HG03354 (cell line): ENCODE measurements around the gene DAB2IP.
"Not testable (repeated sequence)": the region's sequence is repeated elsewhere in the genome, so short reads cannot be mapped to it uniquely, and the experiment has no call there.

Experiments used
- ATAC-seq: cut with Tn5 transposase; IDR thresholded peaks from one replicate; pipeline ENCODE4 v1.9.1; 2021; ENCODE audit warnings: mild to moderate bottlenecking; ENCODE audit not compliant: unreplicated experiment, poor library complexity, severe bottlenecking

Gene DAB2IP

DNA sequence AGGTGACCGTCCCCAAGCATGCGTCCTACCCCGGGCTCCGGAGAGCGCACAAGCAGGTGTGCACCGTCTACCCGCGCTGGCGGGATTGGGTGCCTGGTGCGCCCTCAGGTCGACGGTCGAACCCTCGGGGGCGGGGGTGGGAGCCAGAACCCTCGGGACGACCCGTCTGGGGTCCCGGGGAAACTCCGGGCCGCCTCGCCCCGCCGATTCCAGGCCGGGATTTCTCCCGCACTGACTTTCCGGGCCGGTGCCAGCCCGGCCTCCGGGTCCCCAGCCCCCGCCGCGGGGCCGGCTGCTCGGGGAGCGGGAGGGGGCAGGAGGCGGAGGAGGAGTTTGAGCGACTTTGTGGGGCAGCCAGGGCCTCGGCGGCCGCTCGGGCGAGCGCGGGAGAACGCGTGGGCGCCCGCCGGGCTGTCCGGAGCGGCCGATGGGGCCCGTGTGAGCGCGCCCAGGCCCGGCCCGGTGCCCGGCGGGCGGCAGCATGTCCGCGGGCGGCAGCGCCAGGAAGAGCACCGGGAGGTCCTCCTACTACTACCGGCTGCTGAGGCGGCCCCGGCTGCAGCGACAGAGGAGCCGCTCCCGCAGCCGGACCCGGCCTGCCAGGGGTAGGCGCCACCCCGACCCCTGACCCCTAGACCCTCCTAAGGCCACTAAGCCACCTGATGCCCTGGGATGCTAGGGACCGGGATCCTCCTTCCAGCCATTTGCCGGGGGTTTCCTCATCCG is at the start of gene DAB2IP:
Gene DAB2IP, plus strand, starts transcription at position 340 of the 726 bp plus-strand sequence. Its CDS starts 142 bp downstream, at position 482.
- no peak for ATAC-seq

- no peak for ATAC-seq
Measured at GRCh38 chr9:121603028-121603427, 48.4 kb upstream of the DAB2IP start.

DNA sequence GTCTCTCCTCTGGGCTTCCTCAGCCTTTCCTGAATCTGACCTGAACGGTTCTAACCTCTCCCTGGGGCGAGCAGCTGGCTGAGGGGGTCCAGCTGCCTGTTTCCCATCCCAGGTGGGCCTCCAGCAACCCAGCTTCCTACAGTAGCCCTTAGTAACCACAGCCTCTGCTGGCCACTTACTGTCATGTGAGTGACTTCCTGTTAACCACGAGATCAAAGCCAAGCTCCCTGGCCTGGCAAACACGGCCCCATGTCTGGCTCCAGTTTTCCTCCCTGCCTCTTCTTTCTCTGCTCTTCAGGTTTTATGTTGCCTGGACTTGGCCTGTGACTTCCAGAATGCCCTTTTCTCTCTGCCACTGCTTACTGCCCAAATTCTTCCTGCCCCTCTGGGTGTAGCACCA is 47.2 kb upstream of the DAB2IP start:
- no peak for ATAC-seq

DNA sequence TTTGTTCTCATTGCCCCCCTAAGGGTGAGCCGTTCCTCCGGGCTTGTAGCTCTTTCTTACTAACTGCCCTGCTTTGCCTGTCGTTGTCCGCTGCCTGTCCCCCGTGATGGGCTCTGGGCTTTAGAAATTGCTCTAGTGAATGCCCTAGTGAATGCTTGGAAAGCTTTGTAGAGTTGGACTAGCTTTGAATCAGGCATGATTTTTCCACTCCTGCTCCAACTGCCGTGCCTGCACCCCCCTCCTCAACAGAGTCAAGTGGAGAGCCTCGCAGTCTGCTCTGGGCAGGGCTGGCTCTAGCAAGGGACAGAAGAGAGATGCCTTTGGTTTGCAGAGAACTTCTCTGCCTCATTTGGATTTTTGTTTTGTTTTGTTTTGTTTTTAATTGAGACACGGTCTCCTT is 46.8 kb upstream of the DAB2IP start:
- ATAC-seq, result no peak

GRCh38 chr9:121607434-121608167 is 43.8 kb upstream of the DAB2IP start:
- ATAC-seq, result no peak

GRCh38 chr9:121608168-121608853 is 43.1 kb upstream of the DAB2IP start:
- ATAC-seq, result no peak

DNA sequence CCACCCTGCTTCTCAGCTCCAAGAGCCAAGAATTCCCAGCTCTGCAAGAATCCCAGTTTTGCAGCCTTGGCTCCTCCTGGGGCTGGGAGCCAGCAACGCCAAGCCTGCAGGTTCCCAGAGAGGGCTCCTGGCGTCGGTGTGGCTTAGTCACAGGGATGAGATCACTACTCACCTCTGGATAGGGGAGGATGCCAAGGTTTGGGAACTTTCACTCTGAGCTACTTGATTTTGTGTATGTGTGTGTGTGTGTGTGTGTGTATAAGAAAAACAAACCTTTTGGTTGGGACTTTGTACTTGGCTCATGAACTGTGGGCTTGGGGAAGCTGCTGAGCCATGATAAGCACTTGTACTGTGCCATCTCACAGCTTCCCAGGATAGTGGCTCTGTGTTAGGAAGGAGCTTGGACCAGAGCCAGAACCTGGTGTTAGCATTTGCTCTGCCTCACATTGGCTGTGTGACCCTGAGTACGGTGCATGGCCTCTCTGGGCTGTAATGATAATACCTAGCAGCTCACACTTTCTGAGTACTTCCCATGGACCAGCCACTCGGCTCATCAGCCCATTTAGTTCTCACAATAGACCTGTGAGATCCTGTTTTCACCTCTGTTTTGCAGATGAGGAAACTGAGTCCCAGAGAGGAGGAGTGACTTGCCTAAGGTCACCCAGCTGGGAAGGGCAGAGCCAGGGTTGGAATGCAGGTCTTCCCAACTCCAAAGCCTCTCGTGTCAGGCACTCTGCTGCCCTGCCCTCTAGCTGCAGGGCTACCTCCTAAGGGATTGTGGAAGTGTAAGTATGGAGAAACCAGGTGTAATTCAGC is 41.4 kb upstream of the DAB2IP start:
- ATAC-seq, result no peak

GRCh38 chr9:121610638-121610953 is 40.8 kb upstream of the DAB2IP start:
- ATAC-seq, result no peak

- no peak for ATAC-seq
Measured at GRCh38 chr9:121612511-121612998, 38.9 kb upstream of the DAB2IP start.

DNA sequence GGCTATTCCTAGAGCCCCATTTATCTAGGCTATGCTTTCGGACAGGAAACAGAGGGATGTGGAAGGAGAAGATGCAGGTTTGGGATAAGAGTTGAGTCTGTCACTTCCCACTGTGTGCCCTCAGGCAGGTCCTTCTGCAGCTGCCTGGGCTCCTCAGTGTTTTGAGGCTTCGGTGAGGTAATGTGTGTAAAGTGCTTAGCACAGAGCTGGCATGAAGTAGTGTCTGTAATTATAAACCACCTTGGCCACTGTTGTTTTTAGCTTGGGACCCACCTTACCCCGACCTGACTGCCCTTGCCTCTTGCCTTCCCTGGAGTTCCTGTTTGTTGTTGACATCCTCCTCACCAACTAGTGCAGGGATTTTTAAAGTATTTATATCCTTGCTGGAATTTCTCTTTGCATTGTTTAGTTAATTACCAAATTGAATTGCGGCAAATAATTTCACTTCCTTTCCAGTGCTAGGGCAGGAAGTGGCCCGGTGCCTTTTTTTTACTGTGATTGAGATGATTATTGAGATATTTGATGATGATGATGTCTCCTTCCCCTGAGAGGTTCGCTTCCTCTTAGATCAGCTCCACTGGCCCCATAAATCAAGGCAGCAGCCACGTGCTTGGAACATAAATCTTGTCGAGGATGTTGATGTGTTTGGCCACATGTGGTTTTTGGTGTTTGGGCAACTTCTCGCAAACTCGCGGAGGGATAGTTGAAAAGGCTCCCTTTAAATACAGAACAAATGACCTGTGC is 38.3 kb upstream of the DAB2IP start:
- ATAC-seq, result no peak

DNA sequence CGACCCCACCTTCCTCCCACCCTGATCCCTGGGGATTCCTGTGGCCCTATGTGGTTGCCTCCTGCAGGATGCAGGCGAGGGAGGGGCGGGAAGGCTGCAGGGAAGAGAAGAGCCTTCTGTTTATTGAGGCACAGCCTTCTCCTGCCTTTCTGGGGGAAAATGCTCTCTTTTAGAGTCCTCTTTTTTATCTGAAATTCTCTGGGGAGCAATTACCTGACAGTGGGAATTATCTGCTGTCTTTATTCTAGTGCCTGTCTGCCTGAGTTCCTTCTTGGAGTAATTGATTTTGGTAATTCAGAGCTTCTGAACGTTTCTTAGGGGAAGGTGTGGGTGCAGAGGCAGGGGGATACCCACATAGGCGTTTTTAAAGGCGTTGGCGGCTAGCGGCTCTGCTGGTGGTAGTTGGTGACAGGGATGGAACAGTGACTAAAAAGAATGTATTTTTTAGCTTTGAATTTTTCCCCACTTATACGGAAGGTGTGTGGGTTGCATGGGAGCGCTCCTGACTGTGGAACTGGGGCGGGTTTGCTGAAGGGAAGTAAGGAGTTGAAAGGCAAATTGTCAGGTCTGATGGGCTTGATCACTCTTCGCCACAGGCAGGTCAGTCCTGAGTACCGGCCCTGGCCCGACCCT is 35.2 kb upstream of the DAB2IP start:
- ATAC-seq, result no peak

- ATAC-seq, result no peak
Measured at GRCh38 chr9:121618504-121618903, 32.9 kb upstream of the DAB2IP start.

DNA sequence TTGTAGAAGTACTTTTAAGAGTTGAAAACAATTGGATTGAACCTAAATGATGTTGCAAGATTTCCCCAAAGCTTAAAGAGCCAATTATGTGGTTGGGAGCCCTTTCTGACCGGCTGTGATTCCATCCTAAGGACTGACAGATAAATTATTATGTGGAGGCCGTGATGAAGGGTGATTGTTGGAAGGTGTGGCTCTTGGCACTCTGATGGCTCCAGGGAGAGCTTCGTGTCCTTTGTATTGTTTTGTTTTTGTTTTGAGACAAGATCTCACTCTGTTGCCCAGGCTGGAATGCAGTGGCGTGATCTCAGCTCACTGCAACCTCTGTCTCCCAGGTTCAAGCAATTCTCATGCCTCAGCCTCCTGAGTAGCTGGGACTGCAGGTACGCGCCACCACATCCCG is 32.5 kb upstream of the DAB2IP start:
- not testable (repeated sequence) for ATAC-seq

DNA sequence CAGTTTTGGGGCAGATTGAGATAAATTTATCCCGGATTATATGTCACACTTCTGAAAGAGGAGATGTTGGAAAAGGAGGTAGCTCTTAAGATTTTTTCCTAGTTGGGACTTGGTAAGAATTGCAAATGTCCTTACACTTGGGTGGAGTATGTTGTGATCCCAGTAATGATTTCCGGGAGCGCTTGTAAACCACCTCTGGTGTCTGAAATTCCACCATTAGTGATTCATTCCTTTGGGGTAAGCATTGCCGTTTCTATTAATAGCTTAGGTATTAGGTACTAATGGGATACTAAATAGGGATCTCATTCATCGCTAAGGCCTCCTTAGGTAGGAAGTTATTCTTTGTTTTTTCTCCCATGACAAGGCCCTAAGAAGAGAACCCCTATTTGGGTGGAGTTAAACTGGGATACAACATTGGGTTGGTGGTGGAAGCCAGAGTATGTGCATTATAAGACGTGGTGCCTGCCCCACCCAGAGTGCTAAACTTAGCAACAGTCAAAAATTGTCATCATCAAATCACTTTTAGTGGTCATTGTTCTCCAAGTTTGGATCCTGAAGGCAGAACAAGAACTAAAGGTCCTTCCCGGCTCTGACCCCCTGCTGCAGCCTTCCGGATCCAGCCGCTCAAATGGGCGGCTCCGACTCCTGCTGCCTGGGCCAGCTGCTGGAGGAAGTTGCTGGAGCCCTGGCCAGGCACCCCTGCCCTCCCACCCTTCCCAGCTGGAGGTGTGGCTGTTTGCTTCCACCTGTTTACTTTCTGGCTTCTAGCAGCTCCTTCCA is 31.7 kb upstream of the DAB2IP start:
- no peak for ATAC-seq

- no peak for ATAC-seq
Measured at GRCh38 chr9:121620325-121620673, 31.1 kb upstream of the DAB2IP start.

- ATAC-seq, result no peak
Measured at GRCh38 chr9:121620777-121621449, 30.5 kb upstream of the DAB2IP start.

- ATAC-seq, result no peak
Measured at GRCh38 chr9:121622387-121623203, 28.8 kb upstream of the DAB2IP start.
